MM.1S (cell line): Measurements from ENCODE around the gene TULP4.

Experiments
- DNase-seq: peaks from one replicate; pipeline ENCODE4 v3.0.0-alpha.2; 2015
- H2AFZ ChIP-seq: fragments of 300-600 bp; sonication (generic); 2 replicates; pipeline ENCODE4 v1.6.0; 2016; ENCODE audit warnings: antibody characterized with exemption, low read length
- H3F3A ChIP-seq: fragments of 300-600 bp; sonication (generic); 2 replicates; pipeline ENCODE4 v1.6.1; 2016; ENCODE audit warnings: mild to moderate bottlenecking, antibody characterized with exemption, low read length, moderate library complexity, mixed read lengths; ENCODE audit not compliant: insufficient read depth
- H3K27ac ChIP-seq: fragments of 300-600 bp; sonication (generic); 2 replicates; pipeline ENCODE4 v1.5.1; 2016; ENCODE audit warnings: mild to moderate bottlenecking, low read length
- H3K27me3 ChIP-seq: fragments of 300-600 bp; sonication (generic); replicated peaks from 2 replicates; pipeline ENCODE4 v1.6.0; 2016; ENCODE audit warnings: low read length; ENCODE audit not compliant: insufficient read depth
- H3K36me3 ChIP-seq: fragments of 300-600 bp; sonication (generic); replicated peaks from 2 replicates; pipeline ENCODE4 v1.6.1; 2016; ENCODE audit warnings: mild to moderate bottlenecking, low read length, mixed read lengths; ENCODE audit not compliant: insufficient read depth
- H3K4me1 ChIP-seq: fragments of 300-600 bp; sonication (generic); 2 replicates; pipeline ENCODE4 v1.6.1; 2016; ENCODE audit warnings: low read length, mixed read lengths
- H3K4me2 ChIP-seq: fragments of 300-600 bp; sonication (generic); 2 replicates; pipeline ENCODE4 v1.6.0; 2016; ENCODE audit warnings: low read depth, low read length
- H3K4me3 ChIP-seq: fragments of 300-600 bp; sonication (generic); 2 replicates; pipeline ENCODE4 v1.5.1; 2016; ENCODE audit warnings: low read length, mixed read lengths
- H3K79me2 ChIP-seq: fragments of 300-600 bp; sonication (generic); 2 replicates; pipeline ENCODE4 v1.6.1; 2016; ENCODE audit warnings: mixed run types, low read length, mixed read lengths
- H3K9ac ChIP-seq: fragments of 300-600 bp; sonication (generic); 2 replicates; pipeline ENCODE4 v1.6.1; 2016; ENCODE audit warnings: low read length, mixed read lengths
- H3K9me2 ChIP-seq: fragments of 300-600 bp; sonication (generic); replicated peaks from 2 replicates; pipeline ENCODE4 v1.6.1; 2016; ENCODE audit warnings: mild to moderate bottlenecking, low read length, mixed read lengths; ENCODE audit not compliant: insufficient read depth
- H3K9me3 ChIP-seq: fragments of 300-600 bp; sonication (generic); replicated peaks from 2 replicates; pipeline ENCODE4 v1.6.1; 2016; ENCODE audit warnings: mild to moderate bottlenecking, low read length, mixed read lengths; ENCODE audit not compliant: insufficient read depth
- H4K20me1 ChIP-seq: fragments of 300-600 bp; sonication (generic); 2 replicates; pipeline ENCODE4 v1.6.1; 2016; ENCODE audit warnings: mild to moderate bottlenecking, low read length, moderate library complexity, mixed read lengths; ENCODE audit not compliant: insufficient read depth
- EZH2 ChIP-seq: fragments of 300-600 bp; sonication (generic); optimal IDR thresholded peaks from 2 replicates; pipeline ENCODE3; 2017; ENCODE audit warnings: low read depth, mild to moderate bottlenecking, antibody characterized with exemption, low read length, mixed read lengths
- EZH2phosphoT487 ChIP-seq: fragments of 300-600 bp; sonication (generic); IDR thresholded peaks from 2 replicates; pipeline ENCODE4 v1.6.1; 2018; ENCODE audit warnings: antibody characterized with exemption, low read length
- TF ChIP-seq, protein P1 (sequence below): fragments of 300-600 bp; sonication (generic); IDR thresholded peaks from 2 replicates; pipeline ENCODE4 v1.5.1; 2016; ENCODE audit warnings: antibody characterized with exemption, low read length, mixed read lengths

Gene TULP4

GRCh38 chr6:158287047-158287446 is 25.2 kb upstream of the TULP4 start:
- H3F3A ChIP-seq, result peaks cover 31% of the 10 kb centered on the region
- no peak overlapping the region for H3K9ac ChIP-seq
- TF ChIP-seq EZH2phosphoT487, result no peak
- no peak for TF ChIP-seq EZH2
- TF ChIP-seq, protein P1, sequence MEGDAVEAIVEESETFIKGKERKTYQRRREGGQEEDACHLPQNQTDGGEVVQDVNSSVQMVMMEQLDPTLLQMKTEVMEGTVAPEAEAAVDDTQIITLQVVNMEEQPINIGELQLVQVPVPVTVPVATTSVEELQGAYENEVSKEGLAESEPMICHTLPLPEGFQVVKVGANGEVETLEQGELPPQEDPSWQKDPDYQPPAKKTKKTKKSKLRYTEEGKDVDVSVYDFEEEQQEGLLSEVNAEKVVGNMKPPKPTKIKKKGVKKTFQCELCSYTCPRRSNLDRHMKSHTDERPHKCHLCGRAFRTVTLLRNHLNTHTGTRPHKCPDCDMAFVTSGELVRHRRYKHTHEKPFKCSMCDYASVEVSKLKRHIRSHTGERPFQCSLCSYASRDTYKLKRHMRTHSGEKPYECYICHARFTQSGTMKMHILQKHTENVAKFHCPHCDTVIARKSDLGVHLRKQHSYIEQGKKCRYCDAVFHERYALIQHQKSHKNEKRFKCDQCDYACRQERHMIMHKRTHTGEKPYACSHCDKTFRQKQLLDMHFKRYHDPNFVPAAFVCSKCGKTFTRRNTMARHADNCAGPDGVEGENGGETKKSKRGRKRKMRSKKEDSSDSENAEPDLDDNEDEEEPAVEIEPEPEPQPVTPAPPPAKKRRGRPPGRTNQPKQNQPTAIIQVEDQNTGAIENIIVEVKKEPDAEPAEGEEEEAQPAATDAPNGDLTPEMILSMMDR, result no peak
- H3K9me2 ChIP-seq, result no peaks in the 10 kb centered on the region
- no peak overlapping the region for H2AFZ ChIP-seq
- H3K27ac ChIP-seq, result no peak overlapping the region
- no peaks in the 10 kb centered on the region for H3K9me3 ChIP-seq
- no peaks in the 10 kb centered on the region for H3K27me3 ChIP-seq
- H3K4me1 ChIP-seq, result peaks cover 42% of the 10 kb centered on the region
- no peaks in the 10 kb centered on the region for H3K36me3 ChIP-seq
- no peak overlapping the region for H3K4me3 ChIP-seq
- no peaks in the 10 kb centered on the region for H4K20me1 ChIP-seq
- no peak overlapping the region for H3K4me2 ChIP-seq
- DNase-seq, result no peak
- peaks cover 9% of the 10 kb centered on the region; the same call in 1 of the 2 replicates for H3K79me2 ChIP-seq

DNA sequence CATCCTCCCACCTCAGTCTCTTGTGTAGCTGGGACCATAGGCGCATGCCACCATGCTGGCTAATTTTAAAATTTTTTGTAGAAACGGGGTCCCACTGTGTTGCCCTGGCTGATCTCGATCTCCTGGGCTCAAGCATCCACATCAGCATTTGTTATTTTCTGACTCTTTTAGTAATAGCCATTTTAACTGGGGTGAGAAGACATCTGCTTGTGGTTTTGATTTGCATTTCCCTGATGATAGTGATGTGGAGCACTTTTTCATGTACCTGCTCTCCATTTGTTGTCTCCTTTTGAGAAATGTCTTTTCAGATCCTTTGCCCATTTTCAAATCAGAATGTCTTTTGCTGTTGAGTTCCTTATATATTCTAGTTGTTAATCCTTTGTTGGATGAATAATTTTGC is 22.2 kb upstream of the TULP4 start:
- Histone ChIP-seq H3K79me2 (peaks cover 12% of the 10 kb centered on the region; the same call in 1 of the 2 replicates), H3K4me2 (peak overlapping the region; percentile 93), H3K9me3 (no peaks in the 10 kb centered on the region), H2AFZ (peak overlapping the region; percentile 58; the same call in 1 of the 2 replicates), H3K9ac (peak overlapping the region; percentile 77), H3F3A (peaks cover 13% of the 10 kb centered on the region), H4K20me1 (no peaks in the 10 kb centered on the region), H3K36me3 (no peaks in the 10 kb centered on the region), H3K9me2 (no peaks in the 10 kb centered on the region), H3K4me3 (peak overlapping the region; percentile 46), H3K27ac (peak overlapping the region; percentile 96), H3K4me1 (peaks cover 33% of the 10 kb centered on the region), H3K27me3 (no peaks in the 10 kb centered on the region)
- TF ChIP-seq EZH2 (no peak), EZH2phosphoT487 (no peak)
- TF ChIP-seq, protein P1, result no peak
- DNase-seq, result peak; percentile 57

DNA sequence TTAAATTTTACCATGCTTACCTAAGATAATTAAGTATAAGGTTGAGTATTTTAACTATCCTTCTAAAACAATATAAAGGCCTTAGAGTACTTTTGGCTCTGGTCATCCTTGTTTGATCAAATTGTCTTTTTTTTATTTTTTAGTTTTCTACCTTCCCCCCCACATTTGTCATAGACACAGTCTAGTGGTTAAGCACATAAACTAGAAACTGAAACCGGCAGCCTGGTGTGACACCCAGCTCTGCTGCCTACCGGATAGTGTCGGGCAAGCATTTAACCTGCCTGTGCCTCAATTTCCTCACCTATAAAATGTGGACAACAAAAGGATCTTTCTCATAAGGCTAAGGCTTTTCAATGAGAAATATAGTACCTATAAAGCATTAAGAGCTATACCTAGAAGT is 21.6 kb upstream of the TULP4 start:
- H3K27ac ChIP-seq, result peak overlapping the region; percentile 96
- H3K79me2 ChIP-seq, result peaks cover 12% of the 10 kb centered on the region; the same call in 1 of the 2 replicates
- peaks cover 13% of the 10 kb centered on the region for H3F3A ChIP-seq
- H3K4me3 ChIP-seq, result peak overlapping the region; percentile 46
- no peaks in the 10 kb centered on the region for H4K20me1 ChIP-seq
- no peaks in the 10 kb centered on the region for H3K9me3 ChIP-seq
- no peaks in the 10 kb centered on the region for H3K36me3 ChIP-seq
- H2AFZ ChIP-seq, result peak overlapping the region; percentile 27
- H3K4me2 ChIP-seq, result peak overlapping the region; percentile 93
- no peaks in the 10 kb centered on the region for H3K9me2 ChIP-seq
- H3K27me3 ChIP-seq, result no peaks in the 10 kb centered on the region
- peak overlapping the region; percentile 77 for H3K9ac ChIP-seq
- peaks cover 30% of the 10 kb centered on the region for H3K4me1 ChIP-seq
- peak; percentile 80 for DNase-seq
- no peak for TF ChIP-seq EZH2
- TF ChIP-seq EZH2phosphoT487, result no peak
- TF ChIP-seq, protein P1, result no peak
